HG02571 (cell line): Measurements from ENCODE around the gene LRGUK.
A peak's percentile ranks its signal among the peaks of the same experiment; 100 is the strongest.
"Not testable (repeated sequence)": the region's sequence is repeated elsewhere in the genome, so short reads cannot be mapped to it uniquely, and the experiment has no call there.

Source experiments
- ATAC-seq: cut with Tn5 transposase; IDR thresholded peaks from one replicate; pipeline ENCODE4 v1.9.1; 2021; ENCODE audit warnings: mild to moderate bottlenecking, moderate library complexity; ENCODE audit not compliant: unreplicated experiment

LRGUK gene, protein sequence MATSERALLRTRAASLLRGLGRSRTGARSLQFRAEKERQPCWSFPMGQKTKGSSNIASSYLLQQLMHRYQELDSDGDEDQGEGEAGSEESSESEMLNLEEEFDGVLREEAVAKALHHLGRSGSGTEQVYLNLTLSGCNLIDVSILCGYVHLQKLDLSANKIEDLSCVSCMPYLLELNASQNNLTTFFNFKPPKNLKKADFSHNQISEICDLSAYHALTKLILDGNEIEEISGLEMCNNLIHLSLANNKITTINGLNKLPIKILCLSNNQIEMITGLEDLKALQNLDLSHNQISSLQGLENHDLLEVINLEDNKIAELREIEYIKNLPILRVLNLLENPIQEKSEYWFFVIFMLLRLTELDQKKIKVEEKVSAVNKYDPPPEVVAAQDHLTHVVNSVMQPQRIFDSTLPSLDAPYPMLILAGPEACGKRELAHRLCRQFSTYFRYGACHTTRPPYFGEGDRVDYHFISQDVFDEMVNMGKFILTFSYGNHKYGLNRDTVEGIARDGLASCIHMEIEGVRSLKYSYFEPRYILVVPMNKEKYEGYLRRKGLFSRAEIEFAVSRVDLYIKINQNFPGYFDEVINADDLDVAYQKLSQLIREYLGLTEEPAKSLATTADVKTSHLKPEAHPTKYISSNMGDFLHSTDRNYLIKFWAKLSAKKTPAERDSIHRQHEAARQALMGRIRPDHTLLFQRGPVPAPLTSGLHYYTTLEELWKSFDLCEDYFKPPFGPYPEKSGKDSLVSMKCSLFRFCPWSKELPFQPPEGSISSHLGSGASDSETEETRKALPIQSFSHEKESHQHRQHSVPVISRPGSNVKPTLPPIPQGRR

DNA sequence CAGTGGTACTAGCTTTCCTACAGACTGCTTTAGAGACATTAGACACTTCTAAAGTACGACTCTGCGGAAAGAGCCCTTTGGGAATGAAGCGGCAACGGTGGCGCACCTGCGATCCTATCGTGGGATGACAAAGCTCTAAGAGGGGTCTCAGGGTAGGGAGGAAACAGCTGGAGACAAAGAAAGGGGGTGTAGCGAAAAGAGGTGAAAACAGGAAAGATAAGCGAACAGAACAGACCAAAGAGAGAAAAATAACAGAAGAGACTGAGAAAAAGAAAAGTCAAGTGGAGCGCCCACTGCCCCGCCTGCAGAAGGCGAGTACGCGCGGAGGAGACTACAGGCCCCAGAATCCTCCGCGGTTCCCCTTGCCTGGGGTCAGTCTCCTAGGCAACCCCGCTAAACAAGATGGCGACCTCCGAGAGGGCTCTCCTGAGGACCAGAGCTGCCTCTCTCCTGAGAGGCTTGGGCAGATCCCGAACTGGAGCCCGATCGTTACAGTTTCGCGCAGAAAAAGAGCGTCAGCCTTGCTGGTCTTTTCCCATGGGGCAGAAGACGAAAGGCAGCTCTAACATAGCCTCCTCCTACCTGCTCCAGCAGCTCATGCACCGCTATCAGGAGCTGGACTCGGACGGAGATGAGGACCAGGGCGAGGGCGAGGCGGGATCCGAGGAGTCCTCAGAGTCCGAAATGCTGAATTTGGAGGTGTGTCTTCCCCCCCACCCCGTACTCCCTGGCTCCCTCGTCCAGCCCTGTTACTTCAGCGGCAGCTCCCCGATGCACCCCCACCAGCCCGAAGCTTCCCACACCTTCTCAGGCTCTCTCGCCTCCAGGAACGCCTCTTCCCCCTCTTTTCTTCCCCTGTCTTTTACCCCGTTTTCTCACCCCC is at the start of gene LRGUK:
Gene LRGUK, plus strand, starts transcription at position 375 of the 883 bp plus-strand sequence. Its CDS starts 28 bp downstream, at position 403.
- peak; percentile 100 for ATAC-seq

DNA sequence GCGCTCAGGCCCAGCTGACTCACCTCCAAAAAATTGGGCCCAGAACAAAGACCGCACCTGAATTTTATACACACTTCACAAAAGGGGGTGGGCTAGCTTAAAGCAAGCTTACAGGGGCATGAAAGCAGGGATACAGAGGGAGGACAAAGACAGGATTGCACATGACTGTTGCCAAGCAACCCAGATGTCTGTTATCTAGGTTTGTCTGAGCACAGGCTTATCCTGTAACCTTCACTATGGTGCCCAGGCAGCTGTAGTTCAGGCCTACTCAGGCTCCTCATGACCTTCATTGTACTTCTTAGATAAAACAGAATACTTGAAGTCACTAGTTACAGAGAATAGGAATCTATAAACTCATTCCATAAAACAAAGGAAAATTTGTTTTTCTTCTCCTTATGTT is 49.6 kb upstream of the LRGUK start:
- ATAC-seq: not testable (repeated sequence)

DNA sequence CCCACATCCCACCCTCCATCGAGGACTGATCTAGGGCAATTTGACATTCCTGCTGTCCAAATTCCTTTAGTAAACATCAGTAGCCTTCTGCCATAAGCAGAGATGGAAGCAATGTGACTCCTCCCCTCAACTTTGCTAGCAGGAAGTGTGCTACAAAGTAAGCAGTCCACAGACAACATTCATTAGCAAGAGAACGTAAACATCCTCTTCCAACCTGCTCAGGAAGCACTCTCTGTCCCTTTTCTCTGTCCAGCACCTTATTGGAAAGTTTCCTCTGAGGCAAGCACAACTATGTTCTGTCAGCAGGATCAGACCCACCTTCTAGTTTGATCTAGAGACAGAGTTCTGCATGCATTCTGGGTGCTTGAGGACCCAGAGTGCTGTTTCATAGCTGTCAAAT is 48.1 kb upstream of the LRGUK start:
- no peak for ATAC-seq

DNA sequence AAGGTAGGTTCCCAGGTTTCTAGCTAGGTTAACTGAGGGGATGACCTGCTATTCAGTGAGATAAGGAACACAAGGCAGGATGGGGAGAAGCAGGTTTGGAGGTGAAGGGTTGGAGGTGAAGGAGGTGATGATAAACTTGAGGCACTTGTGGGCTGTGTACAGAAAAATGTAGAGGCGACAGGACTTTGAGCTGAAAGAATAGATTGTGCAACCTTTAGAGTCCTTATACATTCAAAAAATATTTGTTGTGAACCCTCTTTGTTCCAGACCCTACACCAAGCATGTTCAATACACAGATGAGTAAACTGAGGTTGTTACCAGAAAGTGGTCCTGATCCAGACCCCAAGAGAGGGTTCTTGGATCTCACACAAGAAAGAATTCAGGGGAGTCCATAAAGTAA is 45.4 kb upstream of the LRGUK start:
- ATAC-seq: no peak

DNA sequence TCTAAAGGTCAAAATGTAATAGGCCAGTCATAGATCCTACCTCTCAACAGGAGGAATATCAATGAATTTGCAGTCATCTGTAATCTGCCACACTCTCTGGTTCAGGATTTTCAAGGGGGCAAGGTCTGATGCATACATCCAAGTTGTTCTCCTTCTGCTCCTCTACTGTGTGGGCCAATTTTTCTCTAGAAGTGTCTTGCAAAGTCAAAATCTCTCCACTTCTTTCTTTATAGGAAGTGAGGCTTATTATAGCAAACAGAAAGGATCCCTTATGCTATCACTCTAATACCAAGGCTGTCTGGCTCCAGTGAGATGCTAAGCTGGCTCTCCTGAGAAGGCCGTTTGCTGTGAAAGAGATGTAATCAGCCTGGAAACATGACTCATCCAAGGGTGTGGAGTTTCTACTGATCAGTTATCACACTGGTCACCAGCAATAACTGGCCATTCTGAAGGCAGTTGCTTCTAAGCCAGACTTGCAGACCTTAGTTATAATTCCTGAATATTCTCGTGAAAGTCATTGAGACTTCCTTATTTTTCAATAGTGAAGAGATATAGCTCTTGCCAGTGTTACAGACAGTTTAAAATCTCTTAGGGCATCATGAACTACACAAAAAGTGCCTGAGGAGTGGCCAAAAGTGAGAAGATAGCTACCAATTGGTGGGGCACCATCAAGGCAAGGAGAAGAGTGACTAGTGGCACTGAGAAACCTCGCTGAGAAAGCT is 43.2 kb upstream of the LRGUK start:
- no peak for ATAC-seq

DNA sequence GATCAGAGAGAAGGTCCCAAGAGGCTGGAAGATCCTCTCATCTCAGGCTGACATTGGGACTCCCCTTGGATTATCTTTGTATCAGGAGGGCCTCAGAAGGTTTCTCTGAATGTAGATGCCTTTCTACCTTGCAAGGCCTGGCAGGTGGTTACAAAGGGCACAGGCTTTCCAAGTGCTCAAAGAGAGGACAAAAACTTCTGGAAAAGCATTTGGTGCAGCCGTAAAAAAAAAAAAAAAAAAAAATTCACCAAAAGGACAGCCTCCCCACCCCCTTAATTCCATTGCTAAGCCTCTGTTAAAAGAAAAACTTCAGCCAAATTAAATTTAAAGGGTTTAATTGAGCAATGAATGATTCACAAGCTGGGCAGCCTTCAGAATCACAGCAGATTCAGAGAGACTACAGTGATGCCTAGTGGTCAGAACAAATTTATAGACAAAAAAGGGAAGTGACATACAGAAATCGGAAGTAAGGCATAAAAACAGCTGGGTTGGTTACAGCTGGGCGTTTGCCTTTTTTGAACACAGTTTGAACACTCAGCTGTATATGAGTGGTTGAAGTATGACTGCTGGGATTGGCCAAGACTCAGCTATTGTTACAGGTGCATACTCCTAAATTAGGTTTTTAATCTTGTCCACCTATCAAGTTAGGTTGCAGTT is 42.5 kb upstream of the LRGUK start:
- no peak for ATAC-seq

DNA sequence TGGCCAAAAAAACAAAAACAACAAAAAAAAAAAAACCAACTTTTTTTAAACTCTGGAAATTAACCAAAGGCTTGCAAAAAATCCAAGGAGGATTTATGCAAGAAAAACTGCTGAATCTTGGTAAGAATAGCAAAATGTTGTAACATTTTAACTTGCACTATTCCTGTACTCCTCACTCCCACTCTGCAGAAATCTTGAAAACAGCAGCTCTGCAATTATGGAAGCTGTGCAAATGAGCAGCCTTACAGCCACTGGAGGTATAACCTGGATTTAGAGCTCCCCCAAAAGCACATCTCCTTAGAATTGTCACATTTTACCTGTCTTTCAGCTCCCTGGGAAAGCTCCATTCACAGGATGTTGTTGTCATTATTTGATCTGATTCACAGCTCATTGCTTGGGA is 41.8 kb upstream of the LRGUK start:
- no peak for ATAC-seq

DNA sequence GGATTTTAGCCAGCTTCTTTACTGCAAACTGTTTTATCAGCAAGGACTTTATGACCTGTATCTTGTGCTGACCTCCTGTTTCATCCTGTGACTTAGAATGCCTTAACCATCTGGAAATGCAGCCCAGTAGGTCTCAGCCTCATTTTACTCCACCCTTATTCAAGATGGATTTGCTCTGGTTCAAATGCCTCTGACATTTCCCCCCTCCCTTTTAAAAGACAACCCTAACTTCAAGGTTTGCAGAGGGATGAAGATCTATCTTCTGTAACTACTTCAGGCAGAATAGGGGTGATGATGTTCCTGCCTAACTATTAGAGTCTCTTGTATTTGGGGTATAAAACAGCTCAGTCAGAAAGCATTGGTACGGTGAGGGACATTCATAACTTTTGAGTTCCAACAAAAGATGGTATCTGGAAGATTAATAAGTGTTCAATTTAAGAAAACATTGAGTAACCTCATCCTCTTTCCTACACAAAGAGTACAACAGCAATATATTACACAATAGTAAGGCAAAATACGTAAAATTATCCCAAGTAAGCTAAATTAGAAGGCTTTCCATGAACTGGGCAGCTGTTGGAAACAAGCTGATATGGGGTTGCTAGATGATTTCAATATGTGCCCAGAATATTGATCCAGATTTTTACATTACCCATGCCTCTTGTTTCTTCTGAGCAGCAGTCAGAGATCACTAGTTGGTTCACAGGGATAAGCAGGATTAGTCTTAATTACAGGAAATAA is 40.0 kb upstream of the LRGUK start:
- ATAC-seq: no peak

DNA sequence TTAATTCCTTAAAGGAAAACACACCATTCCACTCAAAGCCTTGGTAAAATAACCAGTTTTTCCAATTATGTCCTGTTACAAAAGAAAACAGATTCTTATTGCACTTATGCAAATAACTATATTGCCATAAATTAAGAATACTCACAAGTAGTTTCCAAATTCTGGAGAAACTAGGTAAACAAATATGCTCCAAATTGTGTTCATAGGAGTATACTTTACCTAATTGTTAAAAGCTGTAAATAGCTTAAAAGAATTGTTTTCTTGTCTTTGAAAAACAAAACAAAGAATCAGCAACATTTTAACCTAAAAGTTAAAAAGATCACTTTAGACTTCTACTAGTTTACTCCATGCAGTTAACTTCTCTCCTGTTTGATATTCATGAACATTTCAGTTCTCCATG is 38.9 kb upstream of the LRGUK start:
- no peak for ATAC-seq

DNA sequence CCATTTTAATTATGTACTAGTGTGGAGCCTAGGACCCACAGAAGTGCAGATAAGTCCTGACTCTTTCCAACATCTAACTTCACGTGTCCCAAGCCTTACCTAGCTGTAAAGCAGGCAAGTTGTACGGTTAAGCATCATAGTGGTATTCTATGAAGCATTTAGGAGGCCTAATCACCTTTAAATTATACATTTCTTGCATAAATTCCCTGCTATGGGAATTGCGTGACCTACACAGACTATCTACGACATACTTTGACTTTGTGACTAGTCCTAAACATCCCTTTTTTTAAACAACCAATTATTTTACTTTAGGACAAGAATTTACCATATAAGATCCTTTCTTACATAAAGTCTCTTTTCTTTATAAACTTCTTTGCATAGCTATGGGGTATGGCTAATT is 37.7 kb upstream of the LRGUK start:
- ATAC-seq: no peak

DNA sequence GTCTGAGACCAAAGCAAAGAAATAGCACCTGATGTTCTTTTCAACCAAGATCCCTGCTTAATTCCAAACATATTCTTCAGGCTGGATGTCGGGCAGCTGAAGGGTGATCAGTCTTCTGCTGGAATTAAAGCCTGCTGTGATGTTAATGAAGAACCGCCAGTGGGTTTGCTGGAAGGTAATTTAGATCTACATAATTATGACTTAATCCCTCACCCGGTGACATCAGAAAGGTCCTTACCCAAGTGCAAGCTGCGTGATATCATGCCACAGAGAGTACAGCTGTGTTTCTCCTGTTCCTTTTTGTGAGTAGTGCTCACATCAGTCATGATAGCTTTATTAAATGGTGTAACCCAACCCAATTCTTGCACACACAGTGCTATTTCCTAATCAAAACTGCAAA is 29.1 kb upstream of the LRGUK start:
- ATAC-seq: no peak

DNA sequence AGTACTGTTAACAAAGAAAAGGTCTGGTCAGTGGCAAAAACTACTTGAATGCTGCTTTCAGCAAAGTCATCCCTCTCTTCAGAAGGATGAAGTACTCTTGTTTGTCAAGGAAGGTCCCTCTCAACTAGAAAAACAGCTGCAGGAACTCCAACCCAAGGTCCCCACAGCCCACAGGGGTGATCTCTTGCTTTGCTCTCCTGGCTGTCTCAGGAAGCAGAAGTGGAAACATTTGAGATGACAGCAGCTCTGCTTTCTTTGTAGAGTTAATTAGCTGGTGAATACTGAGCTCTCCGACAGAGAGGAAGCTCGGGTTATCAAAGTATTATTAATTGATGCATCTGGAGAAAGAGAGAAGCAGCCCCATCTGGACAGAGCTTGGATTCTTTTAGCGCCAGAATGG is 25.4 kb upstream of the LRGUK start:
- ATAC-seq: no peak

DNA sequence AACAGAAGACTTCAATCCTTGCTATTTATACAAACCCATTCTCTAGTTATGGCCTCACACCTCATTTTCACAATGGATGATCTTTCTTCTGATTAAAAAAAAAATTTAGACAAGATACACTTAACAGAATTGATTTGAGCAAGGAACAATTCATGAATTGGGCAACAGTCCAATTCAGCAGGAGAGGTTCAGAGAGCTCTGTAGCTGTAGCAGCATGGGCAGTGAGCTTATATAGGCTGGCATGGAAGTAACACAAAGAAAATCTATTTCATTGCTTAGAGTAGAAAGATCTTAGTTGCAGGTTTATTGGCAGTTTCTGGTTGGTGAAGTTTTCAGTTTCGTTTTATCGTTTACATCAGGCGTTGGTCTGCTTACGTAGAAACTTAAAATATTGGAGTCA is 23.0 kb upstream of the LRGUK start:
- no peak for ATAC-seq

DNA sequence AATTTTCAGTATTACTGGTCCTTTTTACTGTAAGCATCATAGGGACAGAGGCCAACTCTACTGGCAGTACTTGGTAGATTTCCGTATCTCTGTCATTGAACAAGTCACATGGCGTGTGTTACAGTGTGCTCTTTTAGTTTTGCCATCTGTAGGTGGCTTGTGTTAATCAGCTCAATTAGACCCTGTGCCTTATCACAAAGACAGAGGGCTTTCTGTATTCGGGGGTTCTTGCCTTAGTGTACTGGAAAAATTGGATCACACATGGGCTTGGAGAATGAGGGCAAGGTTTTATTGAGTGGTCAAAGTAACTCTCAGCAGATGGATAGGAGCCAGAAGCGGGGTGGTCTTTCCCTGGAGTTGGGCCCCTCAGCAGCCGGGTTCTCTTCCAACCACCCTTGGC is 21.3 kb upstream of the LRGUK start:
- ATAC-seq: no peak

DNA sequence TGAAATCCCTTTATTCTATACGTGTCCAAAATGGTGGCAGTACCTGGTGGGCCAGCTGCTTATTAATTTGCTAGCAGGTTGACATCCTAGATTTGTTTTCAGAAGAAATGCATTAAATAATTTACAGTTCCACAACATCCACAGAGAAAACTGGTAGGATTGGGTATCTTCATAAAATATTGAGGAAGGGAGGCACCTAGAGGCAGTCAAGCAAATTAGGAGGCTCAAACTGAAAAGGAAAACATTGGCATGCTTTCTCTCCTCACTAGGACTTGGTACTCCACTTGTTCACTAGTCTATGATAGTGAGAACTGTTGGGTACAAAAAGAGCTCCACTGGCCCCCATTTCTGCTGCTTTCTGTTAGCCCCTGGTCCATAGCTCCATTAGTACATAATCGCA is 18.3 kb upstream of the LRGUK start:
- ATAC-seq: no peak

DNA sequence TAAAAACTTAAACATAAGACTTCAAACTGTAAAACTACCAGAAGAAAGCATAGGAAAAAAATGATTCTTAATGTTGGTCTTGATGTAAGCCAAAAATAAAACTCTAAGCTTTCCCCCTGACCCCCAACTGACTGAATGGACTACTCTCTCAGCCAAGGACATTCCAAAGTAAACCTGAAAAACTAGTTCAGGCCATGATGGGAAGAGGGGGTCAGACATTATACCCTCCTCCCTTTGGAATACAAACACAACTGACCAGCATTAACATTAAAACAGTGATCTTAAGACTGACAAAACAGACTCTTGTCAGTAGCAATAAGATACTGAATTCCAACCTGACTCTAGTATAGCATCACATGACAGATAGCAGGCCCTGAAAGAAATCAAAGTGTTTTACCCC is 13.5 kb upstream of the LRGUK start:
- no peak for ATAC-seq

DNA sequence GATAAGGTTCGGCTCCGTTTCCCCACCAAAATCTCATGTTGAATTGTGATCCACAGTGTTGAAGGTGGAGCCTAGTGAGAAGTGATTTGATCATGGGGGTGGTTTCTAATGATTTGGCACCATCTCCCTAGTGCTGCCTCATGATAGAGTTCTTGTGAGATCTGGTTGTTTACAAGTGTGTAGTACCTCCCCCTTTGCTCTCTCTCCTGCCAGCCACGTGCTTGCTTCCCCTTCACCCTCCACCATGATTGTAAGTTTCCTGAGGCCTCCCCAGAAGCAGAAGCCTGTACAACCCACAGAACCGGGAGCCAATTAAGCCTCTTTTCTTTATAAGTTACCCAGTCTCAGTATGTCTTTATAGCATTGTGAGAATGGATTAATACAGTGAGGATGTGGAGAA is 12.1 kb upstream of the LRGUK start:
- no peak for ATAC-seq

DNA sequence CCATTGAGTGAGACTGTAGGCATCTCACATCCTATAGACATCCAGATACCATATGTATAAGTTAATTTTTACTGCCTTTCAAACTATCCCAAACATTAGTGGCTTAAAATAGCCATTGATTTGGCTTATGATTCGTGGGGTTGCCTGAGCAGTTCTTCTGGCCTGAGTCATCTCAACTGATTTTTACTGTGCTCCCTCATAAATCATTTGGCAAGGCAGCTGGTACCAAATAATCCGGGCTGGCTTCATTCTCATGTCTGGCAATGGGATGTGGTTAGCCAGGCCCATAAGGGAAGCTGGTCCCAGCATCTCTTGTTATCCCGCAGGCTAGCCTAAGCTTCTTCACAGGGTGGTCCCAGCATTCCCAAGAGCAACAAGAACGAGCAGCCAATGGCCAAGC is 6.7 kb upstream of the LRGUK start:
- no peak for ATAC-seq

DNA sequence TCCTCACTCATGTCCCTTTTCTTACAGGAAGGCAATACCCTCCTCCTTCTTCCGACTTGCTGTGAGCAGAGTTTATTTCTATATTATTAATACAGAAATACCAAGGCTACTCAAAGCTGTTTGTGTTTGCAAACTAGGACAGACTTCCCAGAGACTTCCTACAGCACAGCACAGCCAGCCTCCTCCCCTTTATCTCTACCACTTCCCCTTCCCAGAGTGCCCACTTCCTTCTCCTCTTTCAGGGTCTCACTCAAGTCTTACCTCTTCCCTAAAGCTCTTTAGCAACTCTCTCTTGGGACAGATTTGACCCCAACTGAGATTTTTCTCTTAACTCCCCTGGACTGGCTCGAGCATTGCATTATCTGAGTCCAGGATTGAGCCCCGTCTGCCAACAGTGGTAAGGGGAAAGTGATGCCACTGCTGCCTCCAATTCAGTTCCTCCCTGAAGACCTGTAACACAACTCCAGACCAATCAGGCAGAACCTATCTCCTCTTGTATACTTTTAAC is 5.5 kb upstream of the LRGUK start:
- no peak for ATAC-seq
